GM12878 (cell line): ENCODE data around the gene SLC45A3. TPM values are rescaled to one million over a fixed set of nuclear protein-coding genes. Genes with fewer than 3 reads are reported as not detected.

ENCODE experiments used
- ATF3 ChIP-seq: IDR thresholded peaks from 2 replicates; pipeline ENCODE4 v1.6.1; 2011; ENCODE audit warnings: low read depth, mild to moderate bottlenecking, low read length, moderate library complexity, borderline replicate concordance; ENCODE audit errors: extremely low read depth
- ATF7 ChIP-seq: fragments of 450-650 bp; IDR thresholded peaks from 2 replicates; pipeline ENCODE4 v1.6.1; 2016; ENCODE audit warnings: low read depth, mild to moderate bottlenecking
- CEBPB ChIP-seq, 2 experiments: fragments of 150-350 bp in 1 of 2; IDR thresholded peaks; 2 replicates each; pipeline ENCODE4 v1.6.1; 2012 to 2014; ENCODE audit warnings: low read depth in 2 of 2, low read length in 2 of 2, borderline replicate concordance in 1 of 2, inconsistent platforms in 1 of 2
- CHD2 ChIP-seq: IDR thresholded peaks from 2 replicates; pipeline ENCODE4 v1.6.1; 2011; ENCODE audit warnings: low read depth, low read length, improper control_type of control experiment, borderline replicate concordance
- KAT2A ChIP-seq: conservative IDR thresholded peaks from 2 replicates; pipeline ENCODE4 v1.6.1; 2011; ENCODE audit warnings: low read depth, low read length; ENCODE audit not compliant: control insufficient read depth
- MLLT1 ChIP-seq: fragments of 450-650 bp; IDR thresholded peaks from 2 replicates; pipeline ENCODE4 v1.6.1; 2016; ENCODE audit warnings: mild to moderate bottlenecking
- NRF1 ChIP-seq: conservative IDR thresholded peaks from 2 replicates; pipeline ENCODE4 v1.6.1; 2011; ENCODE audit warnings: mild to moderate bottlenecking, low read depth, low read length, improper control_type of control experiment
- PAX5 ChIP-seq: IDR thresholded peaks from 2 replicates; pipeline ENCODE4 v1.6.1; 2011; ENCODE audit warnings: low read depth, low read length, borderline replicate concordance
- RAD51 ChIP-seq: fragments of 450-650 bp; IDR thresholded peaks from 2 replicates; pipeline ENCODE4 v1.6.1; 2016; ENCODE audit warnings: moderate library complexity, mild to moderate bottlenecking, inconsistent platforms
- SREBF1 ChIP-seq: IDR thresholded peaks from 2 replicates; pipeline ENCODE4 v1.6.1; 2012; ENCODE audit warnings: mild to moderate bottlenecking, low read length
- ZBED1 ChIP-seq: IDR thresholded peaks from 2 replicates; pipeline ENCODE4 v1.6.1; 2016; ENCODE audit warnings: borderline replicate concordance
- ZBTB4 ChIP-seq: fragments of 450-650 bp; formaldehyde crosslinking; IDR thresholded peaks from 2 replicates; pipeline ENCODE4 v1.4.0; 2022; ENCODE audit warnings: mild to moderate bottlenecking, moderate library complexity
- ZNF24 ChIP-seq: fragments of 450-650 bp; IDR thresholded peaks from 2 replicates; pipeline ENCODE4 v1.6.1; 2017; ENCODE audit warnings: antibody characterized with exemption, mild to moderate bottlenecking
- polyA plus RNA-seq, 11 experiments: library from polyadenylated mRNA; depleted of rRNA in 4 of 11; unstranded in 6 of 11; stranded (reverse) in 5 of 11; fragments of >200 nt; fragmentation: Nextera tagmentation in 4 of 11; fragmentation: Illumina TruSeq in 1 of 11; extraction: Ambion mirVana in 4 of 11; extraction: Trizol in 1 of 11; gene quantifications; 1 replicate in 1 of 11; 2 replicates in 10 of 11; pipeline versions ENCODE4 v1.2.1 to v1.2.3, GENCODE V29; 2011 to 2016; ENCODE audit warnings: inconsistent platforms in 2 of 11, missing spikeins in 2 of 11, low read depth in 1 of 11
- total RNA-seq, 4 experiments: library from RNA; depleted of rRNA in 3 of 4; stranded (reverse); fragments of >200 nt in 3 of 4; fragmentation: Illumina TruSeq in 1 of 4; extraction: Trizol in 1 of 4; gene quantifications; 2 replicates each; pipeline versions ENCODE4 v1.2.1 to v1.2.3, GENCODE V29; 2013 to 2021
- TF ChIP-seq, protein P1 (sequence below): IDR thresholded peaks from 2 replicates; pipeline ENCODE4 v1.6.1; 2012; ENCODE audit warnings: mild to moderate bottlenecking, low read depth, low read length
- TF ChIP-seq, protein P2 (sequence below): IDR thresholded peaks from 2 replicates; pipeline ENCODE4 v1.6.1; 2011; ENCODE audit warnings: borderline replicate concordance, low read depth, mild to moderate bottlenecking, moderate library complexity, mixed read lengths, low read length; ENCODE audit not compliant: insufficient read depth; ENCODE audit errors: extremely low read length

SLC45A3 gene
- total and polyA plus RNA-seq, 10 of the 15 experiments (the other 5 are each of a cell fraction or from before 2014, with no cell fraction given), result 0.26 to 10.3 (median 4.1) TPM

DNA sequence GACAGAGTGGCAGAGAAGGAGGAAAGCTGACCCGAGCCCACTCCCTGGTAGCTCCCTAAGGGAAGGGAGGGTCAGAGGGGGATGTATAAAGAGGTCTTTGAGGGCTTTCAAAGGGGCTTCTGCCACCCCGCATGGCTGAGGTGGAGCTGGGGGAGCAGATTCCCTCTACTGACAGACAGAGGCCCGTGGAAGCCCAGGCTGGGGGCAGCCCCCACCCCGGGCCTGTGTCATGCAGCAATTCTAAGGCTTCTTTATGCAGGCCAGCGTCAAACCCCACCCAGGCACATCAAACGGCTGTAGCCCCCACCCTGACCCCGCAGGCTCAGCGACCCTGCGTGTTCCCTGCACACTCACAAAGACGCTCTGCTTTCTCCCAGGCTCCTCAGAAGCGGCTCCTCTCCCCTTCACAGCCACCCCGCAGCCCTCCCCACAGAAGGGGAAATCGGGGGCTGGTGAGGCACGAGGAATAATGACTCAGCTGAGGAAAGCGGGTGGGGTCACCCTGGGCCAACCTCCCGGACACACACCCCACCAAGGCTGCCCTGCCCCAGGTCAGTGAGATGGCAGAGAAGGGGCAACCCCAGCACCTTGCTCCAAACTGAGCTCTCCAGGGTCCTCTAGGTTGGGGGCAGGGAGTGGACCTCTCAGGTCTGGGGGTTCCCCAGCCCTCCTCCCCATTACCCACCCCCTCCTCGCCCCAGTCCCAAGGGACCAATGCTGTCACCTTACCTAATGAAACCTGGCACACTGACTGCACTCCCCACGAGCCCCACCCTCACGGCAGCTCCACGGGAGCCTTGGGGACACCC is 10.8 kb downstream of the SLC45A3 start (continued):
- TF ChIP-seq, protein P1, sequence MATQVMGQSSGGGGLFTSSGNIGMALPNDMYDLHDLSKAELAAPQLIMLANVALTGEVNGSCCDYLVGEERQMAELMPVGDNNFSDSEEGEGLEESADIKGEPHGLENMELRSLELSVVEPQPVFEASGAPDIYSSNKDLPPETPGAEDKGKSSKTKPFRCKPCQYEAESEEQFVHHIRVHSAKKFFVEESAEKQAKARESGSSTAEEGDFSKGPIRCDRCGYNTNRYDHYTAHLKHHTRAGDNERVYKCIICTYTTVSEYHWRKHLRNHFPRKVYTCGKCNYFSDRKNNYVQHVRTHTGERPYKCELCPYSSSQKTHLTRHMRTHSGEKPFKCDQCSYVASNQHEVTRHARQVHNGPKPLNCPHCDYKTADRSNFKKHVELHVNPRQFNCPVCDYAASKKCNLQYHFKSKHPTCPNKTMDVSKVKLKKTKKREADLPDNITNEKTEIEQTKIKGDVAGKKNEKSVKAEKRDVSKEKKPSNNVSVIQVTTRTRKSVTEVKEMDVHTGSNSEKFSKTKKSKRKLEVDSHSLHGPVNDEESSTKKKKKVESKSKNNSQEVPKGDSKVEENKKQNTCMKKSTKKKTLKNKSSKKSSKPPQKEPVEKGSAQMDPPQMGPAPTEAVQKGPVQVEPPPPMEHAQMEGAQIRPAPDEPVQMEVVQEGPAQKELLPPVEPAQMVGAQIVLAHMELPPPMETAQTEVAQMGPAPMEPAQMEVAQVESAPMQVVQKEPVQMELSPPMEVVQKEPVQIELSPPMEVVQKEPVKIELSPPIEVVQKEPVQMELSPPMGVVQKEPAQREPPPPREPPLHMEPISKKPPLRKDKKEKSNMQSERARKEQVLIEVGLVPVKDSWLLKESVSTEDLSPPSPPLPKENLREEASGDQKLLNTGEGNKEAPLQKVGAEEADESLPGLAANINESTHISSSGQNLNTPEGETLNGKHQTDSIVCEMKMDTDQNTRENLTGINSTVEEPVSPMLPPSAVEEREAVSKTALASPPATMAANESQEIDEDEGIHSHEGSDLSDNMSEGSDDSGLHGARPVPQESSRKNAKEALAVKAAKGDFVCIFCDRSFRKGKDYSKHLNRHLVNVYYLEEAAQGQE, result no peak
- no peak for TF ChIP-seq KAT2A
- TF ChIP-seq ZBTB4 (CRISPR knock-in tag), result no peak
- peak; percentile 85 for TF ChIP-seq ATF7
- TF ChIP-seq CEBPB (IDR thresholded peaks at IDR 0.05; ENCODE audit: borderline replicate concordance in 1 of 2, low read depth in 2 of 2, low read length in 2 of 2), result no peak
- TF ChIP-seq ZBED1, result 0 out of 2 replicates have a peak, but pooled peaks have one; percentile 24
- TF ChIP-seq NRF1, result no peak
- no peak; the same call in 1 of the 2 replicates for TF ChIP-seq PAX5
- TF ChIP-seq CHD2, result no peak
- TF ChIP-seq, protein P2, sequence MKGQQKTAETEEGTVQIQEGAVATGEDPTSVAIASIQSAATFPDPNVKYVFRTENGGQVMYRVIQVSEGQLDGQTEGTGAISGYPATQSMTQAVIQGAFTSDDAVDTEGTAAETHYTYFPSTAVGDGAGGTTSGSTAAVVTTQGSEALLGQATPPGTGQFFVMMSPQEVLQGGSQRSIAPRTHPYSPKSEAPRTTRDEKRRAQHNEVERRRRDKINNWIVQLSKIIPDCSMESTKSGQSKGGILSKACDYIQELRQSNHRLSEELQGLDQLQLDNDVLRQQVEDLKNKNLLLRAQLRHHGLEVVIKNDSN, result no peak
- no peak for TF ChIP-seq RAD51
- TF ChIP-seq ZNF24, result no peak
- TF ChIP-seq SREBF1, result no peak
- no peak; the same call in 1 of the 2 replicates for TF ChIP-seq MLLT1
- TF ChIP-seq ATF3, result no peak
